WTC11 (cell line): ENCODE results near the gene CCND1. TPM values are rescaled to one million over a fixed set of nuclear protein-coding genes. Genes with fewer than 3 reads are reported as not detected.

Experiments
- ATAC-seq: fragments of 200-7000 bp; cut with Tn5 transposase; 2 replicates; pipeline ENCODE4 v1.10.0; 2021; ENCODE audit warnings: mild to moderate bottlenecking, moderate library complexity
- CTCF ChIA-PET: fragments of 300-600 bp; sonication (Branson Sonifier 250); formaldehyde crosslinking; loops from one replicate; lab custom pipeline; 2021; ENCODE audit warnings: antibody characterized with exemption; lab: Charles Lee
- POLR2A ChIA-PET: fragments of 350-600 bp; sonication (Branson Sonifier 250); formaldehyde crosslinking; loops from one replicate; lab custom pipeline; 2021; ENCODE audit warnings: antibody characterized with exemption; lab: Charles Lee
- DNase-seq: peaks from one replicate; pipeline ENCODE4 v3.0.0; 2021; ENCODE audit warnings: low spot score
- H3K27ac Mint-ChIP-seq: 2 replicates; pipeline ENCODE4 v1.8.0; 2021; ENCODE audit warnings: mixed read lengths
- H3K27me3 Mint-ChIP-seq: 2 replicates; pipeline ENCODE4 v1.8.0; 2021; ENCODE audit warnings: low read depth, mild to moderate bottlenecking, moderate library complexity, mixed read lengths
- H3K36me3 Mint-ChIP-seq: 2 replicates; pipeline ENCODE4 v1.8.0; 2021; ENCODE audit warnings: mixed read lengths
- H3K4me1 Mint-ChIP-seq: 2 replicates; pipeline ENCODE4 v1.8.0; 2022; ENCODE audit warnings: mixed read lengths
- H3K4me3 Mint-ChIP-seq: 2 replicates; pipeline ENCODE4 v1.8.0; 2021; ENCODE audit warnings: mild to moderate bottlenecking, moderate library complexity, mixed read lengths
- H3K9me3 Mint-ChIP-seq: 2 replicates; pipeline ENCODE4 v1.8.0; 2021; ENCODE audit warnings: mixed read lengths
- ATF3 ChIP-seq: sonication (generic); formaldehyde crosslinking; conservative IDR thresholded peaks from 2 replicates; pipeline ENCODE4 v1.8.1; 2022; ENCODE audit warnings: mild to moderate bottlenecking, missing genetic modification reagents
- CREM ChIP-seq: sonication (generic); formaldehyde crosslinking; IDR thresholded peaks from 2 replicates; pipeline ENCODE4 v1.8.1; 2022; ENCODE audit warnings: mild to moderate bottlenecking, missing genetic modification reagents, moderate library complexity
- E2F1 ChIP-seq: sonication (generic); formaldehyde crosslinking; IDR thresholded peaks from 2 replicates; pipeline ENCODE4 v1.8.0; 2022; ENCODE audit warnings: mild to moderate bottlenecking, missing genetic modification reagents
- ESRRA ChIP-seq: sonication (generic); formaldehyde crosslinking; IDR thresholded peaks from 2 replicates; pipeline ENCODE4 v1.8.1; 2022; ENCODE audit warnings: mild to moderate bottlenecking, missing genetic modification reagents, borderline replicate concordance
- FOXK1 ChIP-seq: sonication (generic); formaldehyde crosslinking; IDR thresholded peaks from 2 replicates; pipeline ENCODE4 v1.8.0; 2022; ENCODE audit warnings: mild to moderate bottlenecking, moderate library complexity, missing genetic modification reagents
- FOXP4 ChIP-seq: sonication (generic); formaldehyde crosslinking; IDR thresholded peaks from 2 replicates; pipeline ENCODE4 v1.8.0; 2022; ENCODE audit warnings: mild to moderate bottlenecking, missing genetic modification reagents
- GABPB1 ChIP-seq: sonication (generic); formaldehyde crosslinking; IDR thresholded peaks from 2 replicates; pipeline ENCODE4 v1.8.1; 2023; ENCODE audit warnings: mild to moderate bottlenecking, missing genetic modification reagents
- GTF2I ChIP-seq: fragments of 250-450 bp; sonication (Bioruptor Pico); conservative IDR thresholded peaks from 2 replicates; pipeline ENCODE4 v1.4.0; 2021; ENCODE audit warnings: mild to moderate bottlenecking
- JAZF1 ChIP-seq: fragments of 250-450 bp; sonication (Bioruptor Pico); IDR thresholded peaks from 2 replicates; pipeline ENCODE4 v1.9.0; 2021; ENCODE audit warnings: moderate library complexity, mild to moderate bottlenecking, inconsistent platforms
- KAT7 ChIP-seq: sonication (generic); formaldehyde crosslinking; IDR thresholded peaks from 2 replicates; pipeline ENCODE4 v1.8.1; 2023; ENCODE audit warnings: missing genetic modification reagents, mild to moderate bottlenecking, borderline replicate concordance
- MXD4 ChIP-seq: fragments of 250-450 bp; sonication (Bioruptor Pico); IDR thresholded peaks from 2 replicates; pipeline ENCODE4 v1.8.0; 2021; ENCODE audit warnings: mild to moderate bottlenecking, moderate library complexity, borderline replicate concordance
- SOX15 ChIP-seq: fragments of 250-450 bp; sonication (Bioruptor Pico); IDR thresholded peaks from 2 replicates; pipeline ENCODE4 v1.9.0; 2021; ENCODE audit warnings: mild to moderate bottlenecking
- TEAD4 ChIP-seq: sonication (generic); formaldehyde crosslinking; IDR thresholded peaks from 2 replicates; pipeline ENCODE4 v1.8.0; 2022; ENCODE audit warnings: mild to moderate bottlenecking, missing genetic modification reagents
- TP53 ChIP-seq: sonication (generic); formaldehyde crosslinking; IDR thresholded peaks from 2 replicates; pipeline ENCODE4 v1.8.1; 2023; ENCODE audit warnings: mild to moderate bottlenecking, missing genetic modification reagents
- ZNF423 ChIP-seq: fragments of 250-450 bp; sonication (Bioruptor Pico); IDR thresholded peaks from 2 replicates; pipeline ENCODE4 v2.1.2; 2022; ENCODE audit warnings: mild to moderate bottlenecking, moderate library complexity
- ZNF671 ChIP-seq: fragments of 250-450 bp; sonication (Bioruptor Pico); IDR thresholded peaks from 2 replicates; pipeline ENCODE4 v1.8.0; 2021; ENCODE audit warnings: mild to moderate bottlenecking
- ZSCAN18 ChIP-seq: fragments of 250-450 bp; sonication (Bioruptor Pico); IDR thresholded peaks from 2 replicates; pipeline ENCODE4 v2.1.2; 2022; ENCODE audit warnings: mild to moderate bottlenecking, moderate library complexity
- total RNA-seq: library from RNA; stranded (reverse); gene quantifications from 3 replicates; pipeline ENCODE4 v1.2.3, GENCODE V29; 2021

CCND1 gene
- total RNA-seq, 1 experiment from 2014 or later: 212 TPM

GRCh38 chr11:69691463-69691862, 50.5 kb downstream of the CCND1 start:
- Mint-ChIP-seq H3K9me3 (peaks cover 7% of the 10 kb centered on the region), H3K36me3 (no peaks in the 10 kb centered on the region), H3K27me3 (no peaks in the 10 kb centered on the region), H3K4me3 (no peak overlapping the region), H3K4me1 (peaks cover 16% of the 10 kb centered on the region), H3K27ac (no peak overlapping the region)
- DNase-seq (no peak), ATAC-seq (no peak)
- TF ChIP-seq GABPB1 (CRISPR knock-in tag) (peak; percentile 98), GTF2I (no peak)
- ChIA-PET POLR2A (interaction anchor here (0.7 kb wide), 1 partner anchor 127 kb away, joined by 4 read pairs; no protein-coding TSS in a partner anchor), CTCF (interaction anchor here (0.7 to 1.8 kb wide), 4 partner anchors 13 to 141 kb away, joined by 3 to 5 read pairs (median 4); no protein-coding TSS in a partner anchor)

GRCh38 chr11:69692422-69692821, 51.5 kb downstream of the CCND1 start:
- CTCF ChIA-PET: no interaction called here

GRCh38 chr11:69694781-69695180, 53.8 kb downstream of the CCND1 start:
- Mint-ChIP-seq H3K27ac (no peak overlapping the region), H3K27me3 (no peaks in the 10 kb centered on the region)
- POLR2A ChIA-PET: no interaction called here
- ATAC-seq: no peak
- no peak for TF ChIP-seq ATF3
- TF ChIP-seq E2F1 (CRISPR knock-in tag): no peak
- no peak for TF ChIP-seq FOXP4 (CRISPR knock-in tag)
- TF ChIP-seq ESRRA (CRISPR knock-in tag): no peak
- TF ChIP-seq GTF2I: no peak
- TF ChIP-seq MXD4: no peak
- TF ChIP-seq FOXK1 (CRISPR knock-in tag): no peak
- no peak for TF ChIP-seq ZNF423 (CRISPR knock-in tag)
- TF ChIP-seq TEAD4: no peak
- no peak for TF ChIP-seq JAZF1 (CRISPR knock-in tag)
- TF ChIP-seq ZNF671 (CRISPR knock-in tag): no peak
- TF ChIP-seq, all 79 proteins: peak for 0
- DNase-seq: no peak
- CTCF ChIA-PET: interaction anchor here (1.2 to 1.6 kb wide), 2 partner anchors 11 to 198 kb away, joined by 3 read pairs; no protein-coding TSS in a partner anchor
- no peaks in the 10 kb centered on the region for H3K9me3 Mint-ChIP-seq
- peaks cover 36% of the 10 kb centered on the region for H3K4me1 Mint-ChIP-seq
- no peak overlapping the region for H3K4me3 Mint-ChIP-seq
- H3K36me3 Mint-ChIP-seq: peaks cover 13% of the 10 kb centered on the region

More at GRCh38 chr11:69692422-69692821, 51.5 kb downstream of the CCND1 start:
- no peak for DNase-seq
- Mint-ChIP-seq H3K9me3 (peaks cover 7% of the 10 kb centered on the region), H3K36me3 (no peaks in the 10 kb centered on the region), H3K4me1 (peaks cover 24% of the 10 kb centered on the region), H3K4me3 (no peak overlapping the region), H3K27me3 (no peaks in the 10 kb centered on the region), H3K27ac (no peak overlapping the region)
- no peak for ATAC-seq
- POLR2A ChIA-PET: no interaction called here
- TF ChIP-seq ZSCAN18 (CRISPR knock-in tag) (no peak), KAT7 (CRISPR knock-in tag) (no peak), TP53 (CRISPR knock-in tag) (no peak), E2F1 (CRISPR knock-in tag) (no peak), SOX15 (CRISPR knock-in tag) (no peak), CREM (CRISPR knock-in tag) (no peak)
